Fibroblast of peridontal ligament (primary cell): ENCODE data around the gene SORCS3.

Source experiments
- DNase-seq: peaks from one replicate; pipeline ENCODE4 v3.0.0-alpha.2; 2010; ENCODE audit errors: extremely low read depth

The SORCS3 gene

DNA sequence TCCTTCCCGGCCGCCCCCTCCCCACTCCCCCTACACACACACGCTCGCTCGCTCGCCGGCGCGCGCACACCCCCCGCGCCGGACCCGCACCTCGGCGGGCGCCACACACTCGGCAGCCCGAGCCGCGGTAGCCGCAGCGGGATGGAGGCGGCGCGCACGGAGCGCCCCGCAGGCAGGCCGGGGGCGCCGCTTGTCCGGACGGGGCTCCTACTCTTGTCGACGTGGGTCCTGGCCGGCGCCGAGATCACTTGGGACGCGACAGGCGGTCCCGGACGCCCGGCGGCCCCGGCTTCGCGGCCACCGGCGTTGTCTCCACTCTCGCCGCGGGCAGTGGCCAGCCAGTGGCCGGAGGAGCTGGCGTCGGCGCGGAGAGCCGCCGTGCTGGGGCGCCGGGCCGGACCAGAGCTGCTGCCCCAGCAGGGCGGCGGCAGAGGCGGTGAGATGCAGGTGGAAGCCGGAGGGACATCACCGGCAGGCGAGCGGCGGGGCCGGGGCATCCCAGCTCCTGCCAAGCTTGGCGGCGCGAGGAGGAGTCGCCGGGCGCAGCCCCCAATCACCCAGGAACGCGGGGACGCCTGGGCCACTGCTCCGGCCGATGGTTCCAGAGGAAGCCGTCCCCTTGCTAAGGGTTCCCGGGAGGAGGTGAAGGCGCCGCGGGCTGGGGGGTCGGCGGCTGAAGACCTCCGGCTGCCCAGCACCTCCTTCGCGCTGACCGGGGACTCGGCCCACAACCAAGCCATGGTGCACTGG is at the start of gene SORCS3:
Gene SORCS3 (plus strand): TSS at position 104 of the 750 bp plus-strand sequence.
- DNase-seq, result no peak

DNA sequence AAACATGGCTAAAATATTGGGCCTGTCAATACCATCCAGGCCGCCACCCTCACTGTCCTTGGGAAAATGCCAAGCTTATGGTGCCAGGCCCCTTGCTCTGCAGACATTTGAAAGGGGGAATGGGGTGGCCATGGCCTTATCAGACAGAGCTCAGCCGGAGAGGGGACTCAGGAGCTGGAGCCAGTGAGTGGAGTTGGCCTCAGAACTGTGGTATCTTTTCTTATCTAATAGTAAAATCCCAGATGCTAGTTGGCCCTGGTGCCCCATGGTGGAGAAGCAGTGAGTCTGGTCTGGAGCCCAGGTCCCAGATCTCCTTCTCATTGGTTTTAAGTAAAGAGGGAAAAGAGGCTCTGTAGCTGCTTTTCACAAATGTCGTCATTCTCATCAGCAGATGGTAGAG is 49.6 kb upstream of the SORCS3 start:
- DNase-seq, result no peak

DNA sequence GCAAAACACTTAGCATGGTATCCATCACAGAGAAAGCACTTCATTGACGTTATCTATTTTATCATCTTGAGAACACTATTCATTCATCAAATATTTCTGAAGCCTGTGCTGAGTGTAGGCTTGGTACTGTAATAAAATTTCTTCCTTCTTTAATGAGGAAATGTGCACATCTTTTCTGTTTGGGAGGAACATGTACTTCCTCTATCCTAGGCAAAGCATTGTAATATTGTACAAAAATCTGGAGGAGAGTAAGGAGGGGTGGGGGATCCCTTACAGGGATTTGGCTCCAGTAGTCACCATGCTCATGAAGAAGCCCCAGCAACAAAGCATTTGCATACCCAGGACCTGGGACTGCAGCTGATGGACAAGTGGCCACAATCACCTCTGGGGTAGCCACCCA is 39.9 kb upstream of the SORCS3 start:
- no peak for DNase-seq

DNA sequence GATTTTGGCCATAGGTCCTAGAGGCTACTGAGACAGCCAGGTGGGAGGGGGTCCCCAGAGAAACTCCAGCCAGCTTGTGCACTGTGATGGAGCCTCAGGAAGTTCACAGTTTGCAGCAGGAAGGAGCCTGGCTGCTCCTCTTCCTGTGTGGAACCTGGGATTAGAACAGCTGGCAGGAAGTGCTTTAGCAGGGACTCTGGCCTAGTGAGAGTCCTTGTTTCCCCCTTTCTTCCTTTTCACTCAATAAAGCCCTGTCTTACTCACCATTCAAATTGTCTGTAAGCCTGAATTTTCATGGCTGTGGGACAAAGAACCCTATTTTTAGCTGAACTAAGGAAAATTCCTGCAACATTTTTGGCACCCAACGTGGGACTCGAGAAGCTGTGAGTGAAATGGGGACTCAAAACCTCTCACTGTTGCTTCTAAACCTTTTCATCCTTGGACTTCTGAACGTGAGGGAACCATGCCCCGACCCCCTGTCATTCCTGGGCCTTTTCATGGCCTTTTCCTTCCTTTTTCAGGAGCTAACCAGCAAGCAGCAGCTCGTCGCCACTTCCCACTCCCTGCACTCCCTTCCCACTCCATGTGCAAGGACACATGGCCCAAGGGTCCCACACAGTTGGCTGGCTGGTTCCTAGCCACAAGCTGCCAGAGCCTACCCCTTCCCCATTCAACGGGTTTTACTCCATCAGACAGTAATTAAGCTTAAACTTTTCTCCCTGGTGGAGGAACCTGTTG is 32.8 kb upstream of the SORCS3 start:
- DNase-seq, result no peak

DNA sequence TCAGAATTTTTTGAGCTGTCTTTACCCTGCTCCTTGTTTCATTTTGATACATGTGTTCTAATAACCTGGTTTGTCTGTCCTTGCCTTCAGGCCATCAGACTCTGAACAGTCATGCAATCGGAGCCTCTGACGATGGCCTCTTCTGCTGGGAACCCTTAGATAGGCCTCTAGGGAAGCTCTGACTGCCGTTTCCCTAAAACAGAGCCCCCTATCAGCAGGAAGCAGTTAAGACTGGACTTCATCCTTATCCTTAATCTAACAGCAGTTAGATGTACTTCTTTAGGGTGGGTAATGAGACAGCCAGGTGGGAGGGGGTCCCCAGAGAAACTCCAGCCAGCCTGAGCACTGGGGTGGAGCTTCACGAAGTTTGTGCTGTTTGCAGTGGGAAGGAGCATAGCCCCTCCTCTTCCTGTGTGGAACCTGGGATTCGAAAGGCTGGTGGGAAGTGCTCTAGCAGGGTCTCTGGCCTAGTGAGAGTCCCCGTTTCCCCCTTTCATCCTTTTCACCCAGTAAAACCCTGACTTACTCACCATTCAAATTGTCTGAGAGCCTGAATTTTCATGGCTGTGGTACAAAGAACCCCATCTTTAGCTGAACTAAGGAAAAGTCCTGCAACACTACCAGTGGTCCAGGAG is 28.4 kb upstream of the SORCS3 start:
- no peak for DNase-seq

DNA sequence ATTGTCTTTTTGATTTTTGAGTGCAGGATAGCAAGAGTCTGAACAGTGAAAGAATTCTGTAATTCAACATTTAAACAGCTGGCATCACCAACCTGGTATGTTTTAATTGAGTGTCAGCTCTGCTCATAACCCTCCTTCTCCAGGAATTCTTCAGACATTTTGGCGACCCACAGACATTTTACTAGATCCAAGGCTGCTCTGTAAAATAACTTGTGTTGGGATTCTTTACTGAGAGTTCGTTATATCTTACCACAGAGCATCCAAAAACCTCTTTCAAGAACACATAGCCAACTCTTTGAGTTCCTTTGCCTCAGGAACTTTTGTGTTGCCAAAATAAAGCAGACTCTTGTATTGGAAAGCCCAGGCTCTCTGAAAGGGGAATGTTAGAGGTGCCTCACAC is 27.7 kb upstream of the SORCS3 start:
- DNase-seq, result no peak

DNA sequence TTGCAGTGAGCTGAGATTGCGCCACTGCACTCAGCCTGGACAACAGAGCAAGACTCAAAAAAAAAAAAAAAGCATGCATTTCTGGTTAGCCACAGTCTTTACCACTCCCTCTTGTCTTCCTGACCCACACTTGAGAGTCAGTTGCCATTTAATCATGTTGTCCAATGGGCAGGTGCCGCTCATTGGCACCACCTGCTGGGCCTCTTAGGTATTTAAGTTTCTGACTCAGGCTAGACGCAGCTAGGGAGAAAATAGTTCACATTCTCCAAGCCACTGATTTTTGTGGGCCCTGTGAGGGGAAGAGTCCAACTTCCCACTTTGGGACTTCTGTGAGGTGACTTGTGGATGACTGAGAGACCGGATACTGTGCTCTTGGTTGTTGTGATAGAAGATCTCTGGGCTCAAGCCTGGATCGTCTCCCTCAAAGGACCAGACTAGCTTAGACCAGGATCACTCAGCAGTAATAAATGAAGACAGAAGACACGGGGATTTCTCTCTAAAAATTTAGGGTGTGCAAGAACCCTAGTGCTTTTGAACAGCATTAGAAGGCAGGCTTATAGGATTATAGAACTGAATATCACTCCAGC is 26.8 kb upstream of the SORCS3 start:
- DNase-seq, result peak; percentile 1

DNA sequence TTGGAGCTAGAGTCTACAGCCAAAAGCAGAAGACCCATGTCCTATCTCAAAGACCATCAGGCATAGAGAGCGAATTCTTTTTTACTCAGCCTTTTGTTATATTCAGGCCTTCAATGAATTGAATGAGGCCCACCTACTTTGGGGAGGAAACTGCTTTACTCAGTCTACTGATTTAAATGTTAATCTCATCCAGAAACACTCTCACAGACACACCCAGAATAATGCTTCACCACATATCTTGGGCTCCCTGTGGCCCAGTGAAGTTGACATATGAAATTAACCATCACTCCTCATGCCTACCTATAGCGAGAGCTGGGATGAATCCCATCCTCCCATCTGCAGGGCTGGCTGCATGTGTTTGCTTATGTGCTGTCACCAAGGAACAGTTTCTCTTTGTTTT is 26.0 kb upstream of the SORCS3 start:
- DNase-seq, result no peak

DNA sequence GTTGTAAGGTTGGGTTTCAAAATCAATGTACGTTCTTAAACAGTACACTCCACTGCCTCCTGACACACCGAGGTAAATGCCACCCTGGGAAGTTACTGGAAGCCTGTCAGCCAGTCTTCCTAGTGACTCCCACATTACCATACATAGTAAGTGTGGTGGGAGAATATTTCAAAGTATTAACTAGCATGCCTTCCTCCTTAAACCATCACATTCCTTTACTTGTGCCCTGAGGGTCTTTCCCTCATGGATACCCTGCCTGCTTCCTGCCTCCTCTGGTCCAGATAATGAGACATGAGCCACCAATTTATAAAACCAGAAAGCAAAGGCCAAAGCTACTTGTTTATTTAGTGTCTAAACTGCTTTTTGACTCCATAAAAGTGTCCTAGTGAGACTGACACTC is 23.3 kb upstream of the SORCS3 start:
- DNase-seq, result no peak

DNA sequence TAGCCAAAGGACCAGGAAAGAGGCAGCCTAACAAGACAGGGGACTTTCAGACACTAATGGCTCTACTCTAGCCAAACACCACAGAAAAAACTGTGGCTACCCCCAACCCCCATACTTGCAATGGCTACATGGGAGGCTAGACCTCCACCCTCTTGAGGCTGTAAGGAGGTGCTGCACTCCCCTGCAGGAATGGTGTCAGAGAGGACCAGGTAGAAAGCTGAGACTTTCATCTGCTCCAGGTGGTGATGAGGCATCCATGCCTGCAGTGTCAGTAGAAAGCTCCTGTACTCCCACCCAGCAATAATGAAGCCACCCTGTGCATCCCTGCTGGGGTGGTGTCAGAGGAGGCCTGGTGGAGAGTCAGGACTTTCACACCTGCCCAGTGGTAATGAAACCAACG is 18.9 kb upstream of the SORCS3 start:
- DNase-seq, result no peak

DNA sequence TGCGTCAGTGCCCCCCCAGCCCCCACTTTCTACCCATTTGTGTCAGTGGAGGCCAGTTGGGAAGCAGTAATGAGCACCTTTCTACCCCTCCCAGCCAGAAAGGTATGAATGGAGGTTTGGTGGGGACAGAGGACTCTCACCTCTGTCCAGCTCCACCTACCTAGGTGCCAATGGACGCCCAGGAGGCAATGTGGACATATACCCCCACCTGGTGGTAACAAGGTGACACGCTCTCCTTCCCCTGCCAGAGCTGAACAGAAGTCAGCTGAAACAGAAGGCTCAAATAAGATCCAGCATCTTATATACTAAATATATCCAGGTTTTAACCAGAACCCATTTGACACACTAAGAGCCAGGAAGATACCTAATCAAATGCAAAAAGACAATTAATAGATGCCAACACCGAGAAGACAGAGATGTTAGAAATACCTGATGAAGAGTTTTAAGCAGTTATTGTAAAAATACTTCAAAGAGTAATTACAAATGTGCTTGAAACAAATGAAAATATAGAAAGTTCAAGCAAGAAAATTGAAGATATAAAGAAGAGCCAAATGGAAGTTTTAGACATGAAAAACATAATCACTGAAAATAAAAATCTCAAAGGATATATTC is 18.4 kb upstream of the SORCS3 start:
- DNase-seq, result no peak

DNA sequence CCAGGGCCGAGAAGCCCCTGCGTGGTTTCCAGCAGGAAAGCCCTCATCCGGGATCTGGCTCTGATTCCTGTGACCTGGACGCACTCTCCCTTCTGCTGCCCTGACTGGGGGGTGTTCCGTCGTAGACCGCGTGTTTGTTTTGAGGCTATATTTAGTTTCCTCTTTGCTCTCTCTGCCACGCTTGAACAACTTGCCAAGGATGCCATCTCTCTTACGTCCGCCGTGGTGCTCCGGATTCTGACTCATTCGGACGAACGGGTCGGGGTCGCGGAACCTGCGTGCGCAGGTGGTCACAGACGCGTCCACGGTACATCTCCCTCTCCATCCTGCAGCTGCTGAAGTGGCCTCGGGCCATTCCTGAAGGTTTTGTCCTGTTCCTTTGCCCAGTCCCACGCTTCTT is 10.4 kb upstream of the SORCS3 start:
- DNase-seq, result no peak

DNA sequence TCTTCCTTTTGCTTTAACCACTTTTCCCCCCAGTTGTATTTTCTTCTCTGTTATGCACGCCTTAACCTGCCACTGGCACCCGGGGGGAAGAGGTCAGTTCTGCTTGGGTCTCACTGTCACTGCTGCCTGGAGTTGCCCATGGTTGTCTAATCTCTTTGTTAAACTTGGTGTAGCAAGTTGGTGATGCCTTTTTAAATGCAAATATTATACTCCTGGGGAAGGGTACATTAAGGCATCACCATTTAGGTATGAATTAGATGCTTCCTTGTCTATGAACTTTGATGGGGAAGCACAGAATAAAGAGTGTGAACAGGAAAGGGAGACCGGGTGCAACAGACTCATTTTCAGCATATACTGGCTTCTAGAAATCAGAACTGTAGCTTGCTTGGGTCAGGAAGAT is 9.1 kb upstream of the SORCS3 start:
- DNase-seq, result no peak

DNA sequence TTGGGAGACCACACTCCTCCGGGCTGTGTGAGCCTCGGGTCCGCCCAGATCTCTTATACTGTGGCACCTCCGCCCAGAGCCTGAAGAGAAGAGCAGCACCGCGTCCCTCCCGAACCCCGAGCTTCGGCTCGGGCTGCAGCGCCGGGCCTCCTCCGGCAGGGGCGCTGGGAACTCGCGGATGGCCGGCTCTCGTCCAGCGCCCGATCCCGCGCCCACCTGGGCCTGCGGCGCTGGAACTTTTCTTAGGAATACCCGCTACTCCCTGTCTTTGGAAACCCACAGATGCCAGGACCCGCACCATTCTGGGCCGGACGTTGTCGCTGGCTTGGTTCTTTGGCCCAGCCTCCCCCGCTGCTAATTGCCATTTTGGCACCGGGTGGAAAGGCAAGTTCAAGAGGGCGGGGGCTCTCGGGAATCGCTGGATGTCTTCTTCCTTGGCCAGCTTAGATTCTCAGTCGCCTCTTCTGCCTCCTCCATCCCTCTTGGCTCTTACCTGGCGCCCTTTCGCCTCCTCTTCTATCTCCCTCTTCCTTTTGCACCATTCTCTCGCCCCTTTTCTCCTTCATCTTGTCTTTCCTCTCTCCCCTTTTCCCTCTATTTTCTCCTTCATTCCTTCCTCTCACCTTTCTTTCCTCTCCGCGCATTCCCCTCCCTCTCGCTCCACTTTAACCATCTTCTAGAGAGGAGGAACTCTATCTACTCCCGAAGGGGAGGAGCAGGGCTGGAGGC is 2.1 kb upstream of the SORCS3 start:
- no peak for DNase-seq

DNA sequence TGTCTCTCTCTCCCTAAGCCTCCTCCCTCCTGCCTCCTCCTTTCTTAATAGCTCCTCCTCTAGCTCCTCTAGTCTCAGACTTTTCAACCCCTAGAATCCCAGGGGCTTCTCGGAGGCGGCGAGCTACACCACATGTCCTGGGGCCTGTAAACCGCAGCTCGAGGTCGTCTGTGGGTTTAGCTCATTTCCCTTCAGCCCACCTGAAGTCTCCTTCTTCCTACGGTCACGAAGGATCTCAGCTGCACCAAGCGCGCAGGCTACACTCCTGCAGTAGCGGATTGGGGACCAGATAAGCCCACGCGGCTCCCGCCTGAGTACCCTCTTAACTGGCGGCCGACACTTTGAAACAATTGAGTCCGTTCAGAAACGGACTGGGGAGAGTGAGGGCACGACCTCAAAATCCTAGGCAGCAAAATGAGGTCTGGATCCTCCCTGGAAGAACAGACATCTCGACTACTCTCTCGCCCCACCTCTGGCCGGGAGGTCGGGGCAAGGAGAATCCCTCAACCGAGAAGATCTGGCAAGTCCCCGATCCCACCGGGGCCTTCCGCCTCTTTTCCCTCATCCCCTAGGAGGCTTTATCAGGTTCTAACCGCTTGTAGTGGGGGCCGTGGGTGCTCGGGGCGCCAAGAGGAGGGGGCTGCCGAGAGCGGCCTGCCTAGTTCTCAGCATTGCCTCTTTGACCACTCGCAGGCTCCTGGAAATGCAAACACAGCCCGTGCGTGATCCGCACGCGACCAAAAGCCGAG is 1.3 kb upstream of the SORCS3 start:
- DNase-seq, result no peak

DNA sequence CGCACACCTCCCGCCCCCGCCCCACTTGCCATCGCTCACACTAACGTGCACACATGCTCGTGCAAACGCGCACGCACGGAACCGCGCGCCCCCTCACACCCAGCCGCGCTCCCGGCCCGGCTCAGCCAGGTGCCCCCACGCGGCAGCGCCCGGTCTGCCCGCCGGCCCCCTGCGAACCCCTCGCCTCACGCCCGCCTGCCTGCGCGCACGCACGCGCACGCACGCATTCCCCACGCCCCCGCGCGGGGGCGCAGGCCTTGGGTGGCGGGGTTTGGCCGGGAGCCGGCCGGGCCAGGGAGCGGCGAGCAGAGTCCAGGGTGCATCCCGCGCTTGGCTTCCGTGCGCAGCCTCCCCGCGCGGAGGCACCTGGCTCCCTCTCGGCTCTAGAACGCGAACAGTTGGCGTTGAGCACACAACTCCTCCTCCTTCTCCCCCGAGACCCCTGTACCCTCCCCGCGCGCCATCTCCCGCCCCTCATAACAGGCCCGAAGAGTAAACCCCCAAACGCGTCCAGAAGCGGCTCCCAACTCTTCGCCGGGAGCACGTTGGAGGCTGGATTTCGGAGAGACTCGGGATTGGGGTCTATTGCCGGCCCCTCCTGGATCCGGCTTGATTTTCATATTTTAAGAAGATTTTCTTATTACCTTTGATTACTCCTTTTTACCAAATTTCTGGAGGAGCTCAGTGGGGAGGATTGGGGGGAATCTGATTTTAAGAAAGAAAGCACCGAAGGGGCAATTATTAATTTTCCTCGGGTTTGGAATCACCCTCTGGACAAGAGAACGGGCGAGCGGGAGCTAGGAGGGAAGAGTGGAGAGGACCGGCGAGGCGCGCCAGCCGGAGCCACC is 527 bp upstream of the SORCS3 start:
- DNase-seq, result no peak

DNA sequence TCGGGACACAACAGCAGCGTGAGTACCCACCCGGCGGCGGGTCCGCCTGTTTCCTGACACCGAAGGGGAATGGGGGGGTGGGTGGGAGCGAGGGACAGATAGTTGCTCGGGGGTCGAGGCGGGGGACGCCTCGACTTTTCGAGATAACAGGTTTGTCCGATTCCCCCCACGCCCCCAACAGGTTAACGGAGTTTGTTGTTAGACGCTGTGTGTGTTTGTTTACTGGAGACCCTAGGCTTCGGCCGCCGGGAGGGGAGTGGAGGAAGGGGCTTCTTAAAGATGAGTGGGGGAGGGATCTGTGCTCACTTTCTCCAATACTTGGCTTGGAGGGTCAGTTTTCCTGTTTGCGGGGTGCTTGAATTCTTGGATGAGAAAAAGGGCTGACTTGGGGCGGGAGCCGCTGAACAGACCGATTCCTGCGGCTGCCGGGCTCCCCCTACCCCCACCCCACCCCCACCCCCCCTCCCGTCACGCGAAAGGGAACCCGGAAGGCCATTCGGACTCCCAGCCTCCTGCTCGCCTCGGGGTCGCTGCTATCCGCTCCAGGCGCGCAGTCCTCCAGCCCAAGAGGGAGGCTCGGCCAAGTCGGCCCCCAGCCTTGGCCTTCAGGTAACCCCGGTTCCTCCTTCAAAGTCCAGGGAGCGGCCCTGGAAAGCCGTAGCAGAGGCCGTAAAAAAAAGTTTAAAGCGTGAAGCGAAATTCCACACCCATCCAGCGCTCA is 1.0 kb downstream of the SORCS3 start:
- no peak for DNase-seq

DNA sequence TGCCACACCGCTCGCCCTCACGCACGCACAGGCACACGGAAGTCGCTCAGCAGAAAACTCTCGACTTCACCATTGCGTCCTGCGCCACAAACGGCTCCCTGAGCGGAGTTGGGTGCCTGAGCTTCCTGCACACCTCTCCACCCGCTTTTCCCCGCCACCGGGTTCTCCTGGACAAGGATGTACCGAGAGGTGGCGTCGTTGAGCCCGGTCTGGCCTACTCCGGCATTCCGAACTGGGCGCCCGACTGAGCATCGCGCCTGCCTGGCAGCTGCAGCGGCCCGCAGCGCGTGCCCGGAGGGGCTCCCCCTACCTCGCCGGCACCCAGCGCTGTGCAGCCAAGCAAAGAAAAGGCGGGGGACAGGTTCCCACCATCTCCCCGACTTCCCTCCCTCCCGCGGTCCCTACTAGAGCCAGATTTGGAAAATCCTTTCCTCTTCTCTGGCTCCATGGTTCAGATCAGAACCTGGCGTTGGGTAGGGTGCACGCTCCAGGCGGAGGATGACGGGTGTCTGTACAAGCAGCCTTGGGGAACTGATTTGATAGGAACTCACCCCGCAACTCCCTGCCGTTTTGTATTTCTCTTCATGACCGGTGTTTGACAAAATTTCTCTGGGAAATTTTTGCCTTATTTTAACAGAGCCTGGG is 1.7 kb downstream of the SORCS3 start:
- no peak for DNase-seq

DNA sequence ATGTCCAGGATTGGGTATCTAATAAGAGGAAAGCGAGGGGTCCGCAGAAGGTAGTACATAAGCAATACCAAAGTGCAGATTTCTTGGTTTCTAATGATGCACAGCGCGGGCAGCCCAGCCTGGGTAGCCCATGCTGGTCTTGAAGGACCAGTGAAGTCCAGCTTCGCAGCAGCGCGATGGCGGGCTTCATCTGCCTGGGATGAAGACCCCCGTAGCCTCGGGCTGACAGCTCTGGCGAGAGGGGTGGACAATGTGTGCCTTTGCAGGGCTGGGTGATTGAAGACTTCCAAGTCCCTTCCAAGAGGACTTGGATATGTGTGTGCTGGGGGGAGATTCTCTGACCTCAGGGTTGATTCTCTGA is 2.2 kb downstream of the SORCS3 start:
- no peak for DNase-seq
